ENCODE measurements around the gene C1QC. TPM values are rescaled to one million over a fixed set of nuclear protein-coding genes. Genes with fewer than 3 reads are reported as not detected.

The C1QC gene
- total and polyA plus RNA-seq, 2 of the 8 experiments (the other 6 are each of a cell fraction or from before 2014, with no cell fraction given), result not detected

GRCh38 chr1:22607154-22607553, 36.3 kb upstream of the C1QC start (continued):
- no peak for TF ChIP-seq RAD21 (IDR thresholded peaks at IDR 0.05 in 1 of 2, conservative IDR thresholded peaks at IDR 0.05 in 1 of 2; ENCODE audit: low read depth in 2 of 2, low read length in 2 of 2)
- no peak for TF ChIP-seq FOSL1 (IDR thresholded peaks at IDR 0.05; ENCODE audit: insufficient read depth, low read depth, low read length)
- no peak for TF ChIP-seq CHD2 (IDR thresholded peaks at IDR 0.05; ENCODE audit: low read length)
- no peak for TF ChIP-seq KDM5A (IDR thresholded peaks at IDR 0.05; ENCODE audit: low read length)
- TF ChIP-seq, protein P1, sequence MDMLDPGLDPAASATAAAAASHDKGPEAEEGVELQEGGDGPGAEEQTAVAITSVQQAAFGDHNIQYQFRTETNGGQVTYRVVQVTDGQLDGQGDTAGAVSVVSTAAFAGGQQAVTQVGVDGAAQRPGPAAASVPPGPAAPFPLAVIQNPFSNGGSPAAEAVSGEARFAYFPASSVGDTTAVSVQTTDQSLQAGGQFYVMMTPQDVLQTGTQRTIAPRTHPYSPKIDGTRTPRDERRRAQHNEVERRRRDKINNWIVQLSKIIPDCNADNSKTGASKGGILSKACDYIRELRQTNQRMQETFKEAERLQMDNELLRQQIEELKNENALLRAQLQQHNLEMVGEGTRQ (IDR thresholded peaks at IDR 0.05; ENCODE audit: low read length), result no peak

Data from H1 (cell line).